BE2C (cell line): ENCODE data around the gene BRICD5.
A peak's percentile ranks its signal among the peaks of the same experiment; 100 is the strongest.

Experiments
- DNase-seq: peaks from one replicate; pipeline ENCODE4 v3.0.0-alpha.2; 2020
- H3K27me3 ChIP-seq: fragments of 250-450 bp; sonication (Bioruptor Pico); 2 replicates; pipeline ENCODE4 v1.5.1; 2020; ENCODE audit warnings: mild to moderate bottlenecking
- H3K36me3 ChIP-seq: fragments of 250-450 bp; sonication (Bioruptor Pico); 2 replicates; pipeline ENCODE4 v1.5.1; 2020; ENCODE audit warnings: mild to moderate bottlenecking
- H3K4me1 ChIP-seq: fragments of 250-450 bp; sonication (Bioruptor Pico); 2 replicates; pipeline ENCODE4 v1.5.1; 2020
- H3K4me3 ChIP-seq: 2 replicates; pipeline ENCODE4 v1.5.1; 2011; ENCODE audit warnings: low read depth, low read length
- H3K9me3 ChIP-seq: fragments of 250-450 bp; sonication (Bioruptor Pico); 2 replicates; pipeline ENCODE4 v1.5.1; 2020
- TF ChIP-seq, protein P1 (sequence below): IDR thresholded peaks from 2 replicates; pipeline ENCODE4 v1.5.1; 2012; ENCODE audit warnings: mild to moderate bottlenecking, low read depth, low read length

The BRICD5 gene

GRCh38 chr16:2194852-2195321 lies 15.8 kb downstream of the BRICD5 start:
- Histone ChIP-seq H3K4me3 (peak overlapping the region; percentile 62), H3K27me3 (no peaks in the 10 kb centered on the region), H3K36me3 (no peaks in the 10 kb centered on the region), H3K4me1 (peaks cover 17% of the 10 kb centered on the region), H3K9me3 (no peaks in the 10 kb centered on the region)
- TF ChIP-seq, protein P1, sequence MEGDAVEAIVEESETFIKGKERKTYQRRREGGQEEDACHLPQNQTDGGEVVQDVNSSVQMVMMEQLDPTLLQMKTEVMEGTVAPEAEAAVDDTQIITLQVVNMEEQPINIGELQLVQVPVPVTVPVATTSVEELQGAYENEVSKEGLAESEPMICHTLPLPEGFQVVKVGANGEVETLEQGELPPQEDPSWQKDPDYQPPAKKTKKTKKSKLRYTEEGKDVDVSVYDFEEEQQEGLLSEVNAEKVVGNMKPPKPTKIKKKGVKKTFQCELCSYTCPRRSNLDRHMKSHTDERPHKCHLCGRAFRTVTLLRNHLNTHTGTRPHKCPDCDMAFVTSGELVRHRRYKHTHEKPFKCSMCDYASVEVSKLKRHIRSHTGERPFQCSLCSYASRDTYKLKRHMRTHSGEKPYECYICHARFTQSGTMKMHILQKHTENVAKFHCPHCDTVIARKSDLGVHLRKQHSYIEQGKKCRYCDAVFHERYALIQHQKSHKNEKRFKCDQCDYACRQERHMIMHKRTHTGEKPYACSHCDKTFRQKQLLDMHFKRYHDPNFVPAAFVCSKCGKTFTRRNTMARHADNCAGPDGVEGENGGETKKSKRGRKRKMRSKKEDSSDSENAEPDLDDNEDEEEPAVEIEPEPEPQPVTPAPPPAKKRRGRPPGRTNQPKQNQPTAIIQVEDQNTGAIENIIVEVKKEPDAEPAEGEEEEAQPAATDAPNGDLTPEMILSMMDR = peak; percentile 55
- peak; percentile 56 for DNase-seq

GRCh38 chr16:2194166-2194834 lies 16.4 kb downstream of the BRICD5 start:
- Histone ChIP-seq H3K27me3 (no peaks in the 10 kb centered on the region), H3K9me3 (no peaks in the 10 kb centered on the region), H3K4me1 (peaks cover 17% of the 10 kb centered on the region), H3K36me3 (no peaks in the 10 kb centered on the region), H3K4me3 (peak overlapping the region; percentile 62)
- peak; percentile 80 for DNase-seq
- TF ChIP-seq, protein P1 = no peak

- H3K9me3 ChIP-seq = no peaks in the 10 kb centered on the region
- peaks cover 17% of the 10 kb centered on the region for H3K4me1 ChIP-seq
- H3K36me3 ChIP-seq = no peaks in the 10 kb centered on the region; the same call in 1 of the 2 replicates
- no peaks in the 10 kb centered on the region for H3K27me3 ChIP-seq
- DNase-seq = no peak
- H3K4me3 ChIP-seq = no peak overlapping the region
- TF ChIP-seq, protein P1 = no peak
Observed at GRCh38 chr16:2191446-2191706, 19.3 kb downstream of the BRICD5 start.

- H3K4me3 ChIP-seq = no peak overlapping the region
- no peaks in the 10 kb centered on the region for H3K27me3 ChIP-seq
- TF ChIP-seq, protein P1 = no peak
- no peaks in the 10 kb centered on the region for H3K9me3 ChIP-seq
- H3K4me1 ChIP-seq = peaks cover 17% of the 10 kb centered on the region
- DNase-seq = no peak
- no peaks in the 10 kb centered on the region; the same call in 1 of the 2 replicates for H3K36me3 ChIP-seq
Observed at GRCh38 chr16:2190659-2191445, 19.8 kb downstream of the BRICD5 start.

- no peak for DNase-seq
- no peaks in the 10 kb centered on the region for H3K27me3 ChIP-seq
- peaks cover 11% of the 10 kb centered on the region for H3K4me1 ChIP-seq
- H3K4me3 ChIP-seq = no peak overlapping the region
- TF ChIP-seq, protein P1 = no peak
- H3K9me3 ChIP-seq = no peaks in the 10 kb centered on the region
- no peaks in the 10 kb centered on the region; the same call in 1 of the 2 replicates for H3K36me3 ChIP-seq
Observed at GRCh38 chr16:2190002-2190658, 20.5 kb downstream of the BRICD5 start.
